Stimulated activated naive B cell treated with anti-CD40 and anti-IgM and Interleukin-4, amounts not matched to agents 10 μg/mL and 1 μg/mL and 100 μg/mL, for 72 hours (primary cell): ENCODE results near the gene LCN10.
A peak's percentile ranks its signal among the peaks of the same experiment; 100 is the strongest.

Experiments used
- ATAC-seq, 2 donors: fragments of 150-1000 bp; cut with Tn5 transposase; replicated peaks; 2 replicates each; pipeline ENCODE4 v1.10.0; 2021; ENCODE audit warnings: moderate library complexity in 1 of 2
- DNase-seq: peaks from one replicate; pipeline ENCODE4 v3.0.0; 2021
- H3K27ac Mint-ChIP-seq: one replicate; pipeline ENCODE4 v1.8.0; 2022; ENCODE audit warnings: mild to moderate bottlenecking, mixed read lengths
- H3K27me3 Mint-ChIP-seq, 2 donors: one replicate each; pipeline ENCODE4 v1.8.0; 2022; ENCODE audit warnings: mixed read lengths in 2 of 2
- H3K36me3 Mint-ChIP-seq, 2 donors: one replicate each; pipeline ENCODE4 v1.8.0; 2022; ENCODE audit warnings: mixed read lengths in 2 of 2, mild to moderate bottlenecking in 1 of 2
- H3K4me1 Mint-ChIP-seq, 2 donors: one replicate each; pipeline ENCODE4 v1.8.0; 2022; ENCODE audit warnings: mixed read lengths in 2 of 2, mild to moderate bottlenecking in 1 of 2
- H3K4me3 Mint-ChIP-seq, 2 donors: one replicate each; pipeline ENCODE4 v1.8.0; 2022; ENCODE audit warnings: mild to moderate bottlenecking in 2 of 2, mixed read lengths in 2 of 2, moderate library complexity in 1 of 2
- H3K9me3 Mint-ChIP-seq, 2 donors: one replicate each; pipeline ENCODE4 v1.8.0; 2022; ENCODE audit warnings: mixed read lengths in 2 of 2, mild to moderate bottlenecking in 1 of 2

The LCN10 gene

DNA sequence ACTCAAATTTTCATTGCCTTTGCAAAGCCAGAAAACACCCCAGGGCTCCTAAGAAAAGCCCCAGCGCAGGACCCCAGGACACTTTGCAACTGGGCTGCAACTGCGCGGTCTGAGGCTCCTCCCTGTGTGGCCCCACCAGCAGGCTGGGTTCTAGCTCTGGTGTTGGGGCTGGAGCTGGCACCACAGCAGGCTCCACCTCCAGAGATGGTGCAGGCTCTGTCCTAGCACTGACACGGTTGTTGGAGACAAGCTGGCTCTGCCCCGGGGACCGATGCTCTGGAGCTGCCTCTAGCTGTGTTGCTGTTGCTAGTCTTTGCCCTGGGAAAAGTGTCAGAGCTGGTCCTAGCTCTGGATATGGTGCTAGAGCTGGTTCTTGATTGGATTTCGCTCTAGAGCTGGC, 13.6 kb downstream of the LCN10 start:
- ATAC-seq (peak; percentile 28 to 35), DNase-seq (no peak)
- peaks cover 26 to 44% of the 10 kb centered on the region in 2 donors for H3K36me3 Mint-ChIP-seq
- peaks cover 40 to 57% of the 10 kb centered on the region in 2 donors for H3K4me1 Mint-ChIP-seq
- peak overlapping the region; percentile 31 for H3K27ac Mint-ChIP-seq
- no peaks in the 10 kb centered on the region for H3K9me3 Mint-ChIP-seq
- H3K4me3 Mint-ChIP-seq = peak overlapping the region; percentile 79 to 95
- H3K27me3 Mint-ChIP-seq = no peaks in the 10 kb centered on the region

DNA sequence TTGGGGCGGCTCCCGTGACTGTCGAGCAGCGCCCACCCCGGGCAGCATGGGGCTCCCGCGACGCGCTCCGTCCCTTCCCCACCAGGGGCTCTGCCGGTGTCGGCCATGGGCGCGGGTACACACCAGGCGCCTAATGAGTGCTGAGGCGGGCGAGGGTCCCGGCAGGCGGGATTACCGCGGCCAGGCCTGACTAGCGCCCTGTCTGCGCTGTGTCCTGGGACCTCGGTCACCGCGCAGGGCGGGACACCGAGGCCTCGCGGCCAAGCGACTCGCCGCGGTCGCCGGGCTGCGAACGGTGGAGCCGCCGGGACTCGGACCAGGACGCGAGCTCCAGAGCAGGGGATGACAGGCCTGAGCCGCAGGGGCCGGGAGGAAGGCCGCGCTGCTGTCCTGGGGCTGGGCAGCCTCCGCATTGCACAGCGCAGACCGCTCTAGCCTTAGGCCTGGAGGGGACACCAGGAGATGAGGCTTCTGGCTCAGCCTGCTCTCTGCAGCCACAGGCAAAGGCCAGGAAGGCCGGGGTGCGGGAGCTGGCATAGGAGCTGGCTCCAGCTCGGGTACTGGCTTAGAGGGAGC, 14.1 kb downstream of the LCN10 start:
- DNase-seq (no peak), ATAC-seq (peak; percentile 37 to 44)
- H3K36me3 Mint-ChIP-seq = peaks cover 31 to 49% of the 10 kb centered on the region in 2 donors
- H3K27ac Mint-ChIP-seq = peak overlapping the region; percentile 91
- no peaks in the 10 kb centered on the region for H3K9me3 Mint-ChIP-seq
- peak overlapping the region; percentile 79 to 95 for H3K4me3 Mint-ChIP-seq
- peaks cover 40 to 62% of the 10 kb centered on the region in 2 donors for H3K4me1 Mint-ChIP-seq
- no peaks in the 10 kb centered on the region for H3K27me3 Mint-ChIP-seq

DNA sequence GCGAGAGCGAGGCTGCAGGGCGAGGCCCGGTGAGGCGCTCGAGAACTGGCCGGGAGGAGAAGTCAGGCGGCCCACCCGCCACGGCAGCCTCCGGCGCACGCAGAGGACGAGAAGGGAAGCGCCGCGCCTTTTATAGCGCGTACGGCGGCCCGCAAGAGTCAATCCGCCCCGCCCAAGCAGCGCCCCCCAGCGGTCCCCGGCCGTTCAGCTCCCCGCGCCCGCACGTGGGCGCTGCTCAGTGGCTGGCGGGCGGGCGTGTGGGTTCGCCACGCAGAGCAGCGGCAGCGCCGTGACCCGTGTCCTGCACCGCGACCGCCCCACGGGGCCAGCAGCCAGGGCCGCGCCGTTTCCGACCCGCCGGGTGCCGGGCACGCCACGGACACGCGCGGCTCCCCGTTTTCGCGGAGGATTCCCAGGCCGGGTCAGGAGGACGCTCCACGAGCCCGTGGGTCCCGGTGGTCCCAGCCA, 14.6 kb downstream of the LCN10 start:
- peak; percentile 90 for DNase-seq
- Mint-ChIP-seq H3K27me3 (no peaks in the 10 kb centered on the region), H3K4me3 (peak overlapping the region; percentile 95 to 99), H3K36me3 (peaks cover 35 to 54% of the 10 kb centered on the region in 2 donors), H3K9me3 (no peaks in the 10 kb centered on the region), H3K27ac (peak overlapping the region; percentile 89), H3K4me1 (peaks cover 42 to 65% of the 10 kb centered on the region in 2 donors)
- ATAC-seq = peak; percentile 69 to 78

DNA sequence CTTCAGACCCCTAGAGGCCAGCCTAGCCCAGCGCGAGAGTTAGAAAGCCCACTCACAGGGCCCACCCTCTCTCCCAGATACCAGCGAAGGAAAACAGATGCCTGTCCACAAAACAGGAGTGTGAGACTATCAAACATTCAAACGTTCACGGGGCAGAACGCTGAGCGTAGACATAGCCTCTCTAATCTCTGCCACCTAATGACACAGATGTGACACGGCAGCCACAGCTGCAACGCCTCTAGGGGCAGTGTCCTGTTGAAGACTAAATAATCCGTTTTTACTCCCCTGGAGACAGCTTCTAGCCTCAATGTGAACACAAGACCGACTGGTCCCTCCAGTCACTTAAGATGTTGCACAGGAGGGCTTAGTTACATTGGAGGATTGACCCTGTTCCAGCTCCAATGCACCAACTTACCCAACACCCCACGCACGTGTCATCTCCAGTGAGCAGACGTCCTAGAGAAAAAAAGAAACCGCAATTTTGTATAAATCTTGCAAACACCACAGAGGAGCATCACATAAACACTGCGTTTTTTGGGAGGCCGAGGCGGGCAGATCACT, 16.0 kb downstream of the LCN10 start:
- H3K4me1 Mint-ChIP-seq = peaks cover 35 to 63% of the 10 kb centered on the region in 2 donors
- H3K4me3 Mint-ChIP-seq = peak overlapping the region; percentile 95 to 99
- H3K9me3 Mint-ChIP-seq = no peaks in the 10 kb centered on the region
- no peaks in the 10 kb centered on the region for H3K27me3 Mint-ChIP-seq
- ATAC-seq (peak; percentile 43 to 48), DNase-seq (no peak)
- H3K27ac Mint-ChIP-seq = peak overlapping the region; percentile 99
- peaks cover 35 to 48% of the 10 kb centered on the region in 2 donors for H3K36me3 Mint-ChIP-seq

DNA sequence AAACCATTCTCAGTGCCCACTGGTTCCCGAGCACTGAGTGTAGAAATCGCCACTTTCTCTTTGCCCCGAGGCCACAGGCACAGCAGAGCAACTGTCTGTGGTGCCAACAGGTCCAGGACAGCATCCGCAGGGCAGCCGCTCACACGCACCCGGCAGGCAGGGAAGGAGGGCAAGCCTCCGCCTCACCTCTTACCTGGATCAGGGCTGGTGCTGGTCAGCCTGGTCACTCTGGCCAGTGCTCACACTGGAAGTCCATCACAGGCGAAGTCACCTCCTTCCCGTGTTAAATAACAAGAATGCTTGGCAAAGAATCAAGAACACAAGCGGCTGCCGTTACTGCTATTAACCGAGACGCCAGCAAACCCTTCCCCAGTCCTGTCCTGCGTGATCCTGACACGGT, 16.6 kb downstream of the LCN10 start:
- peaks cover 39 to 50% of the 10 kb centered on the region in 2 donors for H3K36me3 Mint-ChIP-seq
- DNase-seq (no peak), ATAC-seq (no peak)
- peaks cover 37 to 65% of the 10 kb centered on the region in 2 donors for H3K4me1 Mint-ChIP-seq
- H3K27ac Mint-ChIP-seq = peak overlapping the region; percentile 99
- peak overlapping the region; percentile 95 to 99 for H3K4me3 Mint-ChIP-seq
- no peaks in the 10 kb centered on the region for H3K9me3 Mint-ChIP-seq
- no peaks in the 10 kb centered on the region for H3K27me3 Mint-ChIP-seq

DNA sequence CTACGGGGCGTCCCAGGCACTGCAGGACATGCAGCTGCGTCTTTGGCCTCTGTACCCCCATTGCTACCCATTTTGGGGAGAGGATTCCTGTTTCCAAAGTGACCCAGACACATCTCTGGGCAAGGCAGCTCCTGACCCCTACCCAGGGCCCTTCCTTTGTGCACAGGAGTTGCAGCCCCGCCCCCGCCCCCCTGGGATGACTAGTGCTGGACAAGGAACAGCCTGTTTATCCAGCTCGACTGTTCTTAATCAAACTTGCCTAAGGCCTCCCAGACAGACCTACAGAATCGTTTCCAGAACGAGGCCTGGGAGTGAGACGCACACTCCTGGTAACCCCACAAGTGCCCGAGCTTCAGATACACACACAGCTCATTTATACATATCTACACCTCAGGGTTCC, 17.1 kb downstream of the LCN10 start:
- peak overlapping the region; percentile 9 for H3K27ac Mint-ChIP-seq
- H3K4me1 Mint-ChIP-seq = peaks cover 41 to 65% of the 10 kb centered on the region in 2 donors
- ATAC-seq = no peak
- no peaks in the 10 kb centered on the region for H3K27me3 Mint-ChIP-seq
- peaks cover 42 to 52% of the 10 kb centered on the region in 2 donors for H3K36me3 Mint-ChIP-seq
- no peak for DNase-seq
- peak overlapping the region in 1 of 2 donors; percentile 99 for H3K4me3 Mint-ChIP-seq
- H3K9me3 Mint-ChIP-seq = no peaks in the 10 kb centered on the region

DNA sequence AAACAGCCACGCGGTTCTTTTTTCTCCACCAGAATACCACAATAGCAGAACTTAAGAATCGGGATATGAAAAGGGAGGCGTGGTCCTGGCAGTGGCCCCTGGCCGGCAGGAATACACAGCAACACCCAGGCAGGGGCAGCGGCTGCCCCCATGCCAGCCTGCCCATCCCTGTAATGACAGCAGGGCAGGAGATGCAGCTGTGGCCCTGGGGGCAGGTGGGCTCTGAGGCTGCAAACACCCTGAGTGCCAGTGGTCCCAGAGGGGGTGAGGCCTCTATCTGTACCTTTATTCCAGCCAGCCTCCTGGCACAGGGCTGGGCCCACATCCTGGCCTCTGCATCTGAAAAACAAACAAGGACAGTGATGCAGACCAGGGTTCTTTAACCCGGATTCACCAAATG, 18.0 kb downstream of the LCN10 start:
- peaks cover 47 to 65% of the 10 kb centered on the region in 2 donors for H3K4me1 Mint-ChIP-seq
- DNase-seq (no peak), ATAC-seq (no peak)
- no peak overlapping the region for H3K27ac Mint-ChIP-seq
- no peaks in the 10 kb centered on the region for H3K27me3 Mint-ChIP-seq
- no peaks in the 10 kb centered on the region for H3K9me3 Mint-ChIP-seq
- H3K36me3 Mint-ChIP-seq = peaks cover 41 to 50% of the 10 kb centered on the region in 2 donors
- H3K4me3 Mint-ChIP-seq = peak overlapping the region in 1 of 2 donors; percentile 32

DNA sequence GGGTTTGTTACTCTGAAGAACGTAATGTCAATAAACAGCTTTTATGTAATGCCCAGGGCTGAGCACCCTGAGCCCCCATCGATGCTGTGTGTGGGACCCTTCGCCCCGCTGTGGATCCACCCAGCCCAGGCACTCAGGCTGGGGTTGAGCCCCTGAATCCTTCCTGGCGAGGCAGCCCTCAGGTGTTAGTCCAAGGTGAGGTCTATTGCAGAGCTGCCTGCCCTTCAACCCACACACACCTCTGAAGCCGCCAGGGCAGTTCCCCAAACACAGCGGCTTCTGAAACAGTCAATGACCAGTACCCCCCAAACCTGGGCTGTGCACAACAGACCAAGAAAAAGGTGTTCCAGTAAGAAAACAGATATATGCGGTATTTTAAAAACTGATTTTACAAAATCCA, 18.8 kb downstream of the LCN10 start:
- Mint-ChIP-seq H3K4me3 (peak overlapping the region; percentile 10 to 48), H3K36me3 (peaks cover 41 to 50% of the 10 kb centered on the region in 2 donors)

DNA sequence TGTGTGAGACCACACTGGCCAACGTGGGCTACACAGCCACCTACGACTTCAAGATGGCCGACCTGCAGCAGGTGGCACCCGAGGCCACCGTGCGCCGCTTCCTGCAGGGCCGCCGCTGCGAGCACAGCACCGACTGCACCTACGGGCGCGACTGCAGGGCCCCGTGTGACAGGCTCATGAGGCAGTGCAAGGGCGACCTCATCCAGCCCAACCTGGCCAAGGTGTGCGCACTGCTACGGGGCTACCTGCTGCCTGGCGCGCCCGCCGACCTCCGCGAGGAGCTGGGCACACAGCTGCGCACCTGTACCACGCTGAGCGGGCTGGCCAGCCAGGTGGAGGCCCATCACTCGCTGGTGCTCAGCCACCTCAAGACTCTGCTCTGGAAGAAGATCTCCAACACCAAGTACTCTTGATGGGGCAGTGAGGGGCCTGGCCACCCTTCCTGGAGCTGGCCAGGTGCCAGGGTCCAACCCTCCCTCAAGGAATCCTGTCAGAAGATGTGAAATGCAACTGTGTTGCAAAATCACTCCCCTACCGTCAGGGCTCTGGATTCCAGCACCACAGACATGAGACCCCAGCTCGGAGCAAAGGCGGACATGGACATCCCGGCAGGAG, 19.3 kb downstream of the LCN10 start:
- ATAC-seq = no peak
- DNase-seq = no peak
- Mint-ChIP-seq H3K27ac (peak overlapping the region; percentile 79), H3K4me1 (peaks cover 45 to 71% of the 10 kb centered on the region in 2 donors), H3K36me3 (peaks cover 41 to 50% of the 10 kb centered on the region in 2 donors), H3K9me3 (no peaks in the 10 kb centered on the region), H3K27me3 (no peaks in the 10 kb centered on the region), H3K4me3 (no peak overlapping the region)

More for the DNA sequence above, 18.8 kb downstream of the LCN10 start:
- no peak for ATAC-seq
- no peak for DNase-seq
- H3K4me1 Mint-ChIP-seq = peaks cover 43 to 66% of the 10 kb centered on the region in 2 donors
- no peaks in the 10 kb centered on the region for H3K9me3 Mint-ChIP-seq
- H3K27me3 Mint-ChIP-seq = no peaks in the 10 kb centered on the region
- H3K27ac Mint-ChIP-seq = peak overlapping the region; percentile 56

DNA sequence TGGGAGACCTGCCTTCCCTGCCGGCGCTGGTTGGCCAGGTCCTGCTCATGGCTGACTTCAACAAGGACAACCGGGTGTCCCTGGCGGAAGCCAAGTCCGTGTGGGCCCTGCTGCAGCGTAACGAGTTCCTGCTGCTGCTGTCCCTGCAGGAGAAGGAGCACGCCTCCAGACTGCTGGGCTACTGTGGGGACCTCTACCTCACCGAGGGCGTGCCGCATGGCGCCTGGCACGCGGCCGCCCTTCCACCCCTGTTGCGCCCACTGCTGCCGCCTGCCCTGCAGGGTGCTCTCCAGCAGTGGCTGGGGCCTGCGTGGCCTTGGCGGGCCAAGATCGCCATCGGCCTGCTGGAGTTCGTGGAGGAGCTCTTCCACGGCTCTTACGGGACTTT, 19.8 kb downstream of the LCN10 start:
- ATAC-seq (no peak), DNase-seq (no peak)
- H3K4me1 Mint-ChIP-seq = peaks cover 48 to 75% of the 10 kb centered on the region in 2 donors
- no peaks in the 10 kb centered on the region for H3K27me3 Mint-ChIP-seq
- H3K27ac Mint-ChIP-seq = peak overlapping the region; percentile 79
- no peak overlapping the region for H3K4me3 Mint-ChIP-seq
- H3K36me3 Mint-ChIP-seq = peaks cover 41 to 50% of the 10 kb centered on the region in 2 donors
- no peaks in the 10 kb centered on the region for H3K9me3 Mint-ChIP-seq

DNA sequence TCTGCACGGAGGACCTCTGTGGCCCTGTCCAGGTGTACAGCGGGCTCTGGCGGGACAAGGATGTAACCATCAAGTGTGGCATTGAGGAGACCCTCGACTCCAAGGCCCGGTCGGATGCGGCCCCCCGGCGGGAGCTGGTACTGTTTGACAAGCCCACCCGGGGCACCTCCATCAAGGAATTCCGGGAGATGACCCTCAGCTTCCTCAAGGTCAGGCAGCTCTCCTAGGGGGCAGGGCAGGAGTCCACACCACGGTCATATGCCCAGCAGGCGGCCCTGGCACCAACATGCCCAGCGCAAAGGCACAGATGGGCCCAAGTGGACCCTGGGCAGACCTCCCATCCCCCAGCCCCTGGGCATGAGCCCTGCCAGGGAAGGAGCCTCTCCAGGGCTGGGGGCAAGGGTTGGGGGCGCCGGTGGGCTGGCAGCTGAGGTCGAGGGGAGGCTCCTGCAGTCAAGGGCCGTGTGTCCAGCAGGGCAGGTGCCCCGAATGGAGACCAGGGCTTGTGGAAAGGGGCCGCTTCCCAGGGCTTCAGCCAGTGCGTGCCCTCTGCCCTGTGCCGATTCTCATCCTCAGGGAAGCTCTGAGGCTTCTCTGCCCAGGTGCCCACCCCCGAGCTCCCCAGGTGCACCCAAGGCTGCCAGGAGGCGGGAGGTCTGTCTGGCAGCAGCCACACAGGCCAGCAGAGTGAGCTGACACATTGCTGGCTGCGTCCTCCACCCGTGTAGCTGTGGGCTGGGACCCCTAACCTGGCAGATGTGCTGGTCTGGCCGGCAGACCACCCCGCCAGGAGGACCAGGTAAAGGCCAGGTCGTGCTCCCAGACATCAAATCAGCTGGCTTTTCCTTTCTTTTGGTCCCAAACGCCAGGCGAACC, 20.4 kb downstream of the LCN10 start:
- Mint-ChIP-seq H3K36me3 (peaks cover 38 to 46% of the 10 kb centered on the region in 2 donors), H3K9me3 (no peaks in the 10 kb centered on the region), H3K4me3 (no peak overlapping the region), H3K27me3 (no peaks in the 10 kb centered on the region), H3K4me1 (peaks cover 45 to 75% of the 10 kb centered on the region in 2 donors), H3K27ac (peak overlapping the region; percentile 79)
- ATAC-seq (no peak), DNase-seq (no peak)

DNA sequence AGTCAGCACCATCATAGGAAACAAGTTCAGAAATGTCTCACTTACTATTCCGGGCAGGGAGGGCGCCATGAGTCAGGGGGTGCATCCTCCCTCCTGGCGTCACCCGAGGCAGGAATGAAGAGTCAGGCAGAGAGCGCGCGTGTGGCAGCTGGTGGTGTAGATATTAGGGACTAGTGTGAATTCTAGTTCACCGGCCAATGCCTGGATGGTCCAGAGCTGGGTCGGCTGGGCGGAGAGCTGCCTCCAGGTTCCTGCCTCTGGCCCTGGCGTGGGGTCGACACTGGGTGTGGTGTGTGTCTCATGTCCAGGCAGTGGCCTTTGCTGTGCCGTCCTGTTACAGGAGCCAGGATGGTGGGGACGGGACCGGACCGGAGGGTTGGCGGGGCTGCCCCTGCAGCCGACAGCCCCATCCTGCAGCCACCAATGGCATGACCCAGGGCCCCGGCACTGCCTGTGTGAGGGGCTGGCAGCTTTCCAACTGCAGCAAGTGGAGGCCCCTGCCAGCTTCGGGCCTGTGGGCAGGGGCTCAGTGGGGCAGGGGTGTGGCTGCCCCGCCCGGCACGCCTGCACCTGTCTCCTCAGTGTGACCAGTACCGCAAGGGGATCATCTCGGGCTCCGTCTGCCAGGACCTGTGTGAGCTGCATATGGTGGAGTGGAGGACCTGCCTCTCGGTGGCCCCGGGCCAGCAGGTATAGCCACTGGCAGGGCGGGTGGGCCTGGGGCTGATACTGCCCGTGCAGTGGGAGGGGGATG, 21.2 kb downstream of the LCN10 start:
- Mint-ChIP-seq H3K27me3 (no peaks in the 10 kb centered on the region), H3K4me1 (peaks cover 41 to 69% of the 10 kb centered on the region in 2 donors), H3K27ac (peak overlapping the region; percentile 82), H3K4me3 (peak overlapping the region in 1 of 2 donors; percentile 1), H3K9me3 (no peaks in the 10 kb centered on the region), H3K36me3 (peaks cover 32 to 40% of the 10 kb centered on the region in 2 donors)
- no peak for DNase-seq
- ATAC-seq = no peak

DNA sequence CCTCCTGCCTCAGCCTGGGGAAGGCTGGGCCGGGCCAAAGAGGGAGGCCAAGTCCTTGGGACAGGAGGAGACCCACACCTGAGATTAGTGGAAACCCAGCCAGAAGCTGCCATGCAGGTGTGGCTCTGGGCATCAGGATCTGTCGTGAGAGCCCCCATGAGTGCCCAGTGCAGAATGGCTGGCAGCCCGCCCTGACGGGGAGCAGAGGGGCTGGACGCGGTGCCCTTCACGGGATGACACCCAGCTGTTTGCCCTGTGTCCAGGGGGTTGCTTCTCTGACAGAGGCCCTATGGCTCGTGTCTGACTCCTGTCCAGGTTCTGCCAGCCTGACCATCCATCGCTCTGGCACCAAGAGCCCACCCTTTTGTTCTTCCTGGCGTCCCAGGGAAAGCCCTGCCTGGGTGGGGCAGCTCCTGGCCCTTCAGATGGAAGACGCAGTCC, 21.8 kb downstream of the LCN10 start:
- H3K4me1 Mint-ChIP-seq = peaks cover 38 to 65% of the 10 kb centered on the region in 2 donors
- peak overlapping the region; percentile 82 for H3K27ac Mint-ChIP-seq
- no peaks in the 10 kb centered on the region for H3K9me3 Mint-ChIP-seq
- ATAC-seq (no peak), DNase-seq (no peak)
- H3K36me3 Mint-ChIP-seq = peaks cover 26 to 35% of the 10 kb centered on the region in 2 donors
- peak overlapping the region in 1 of 2 donors; percentile 1 for H3K4me3 Mint-ChIP-seq
- no peaks in the 10 kb centered on the region for H3K27me3 Mint-ChIP-seq
